GM18867 (cell line): Measurements from ENCODE around the gene CELA3A.
"Not testable (repeated sequence)": the region's sequence is repeated elsewhere in the genome, so short reads cannot be mapped to it uniquely, and the experiment has no call there.

ENCODE experiments used
- ATAC-seq: cut with Tn5 transposase; IDR thresholded peaks from one replicate; pipeline ENCODE4 v1.9.1; 2021; ENCODE audit warnings: mild to moderate bottlenecking, moderate library complexity; ENCODE audit not compliant: unreplicated experiment

Gene CELA3A

DNA sequence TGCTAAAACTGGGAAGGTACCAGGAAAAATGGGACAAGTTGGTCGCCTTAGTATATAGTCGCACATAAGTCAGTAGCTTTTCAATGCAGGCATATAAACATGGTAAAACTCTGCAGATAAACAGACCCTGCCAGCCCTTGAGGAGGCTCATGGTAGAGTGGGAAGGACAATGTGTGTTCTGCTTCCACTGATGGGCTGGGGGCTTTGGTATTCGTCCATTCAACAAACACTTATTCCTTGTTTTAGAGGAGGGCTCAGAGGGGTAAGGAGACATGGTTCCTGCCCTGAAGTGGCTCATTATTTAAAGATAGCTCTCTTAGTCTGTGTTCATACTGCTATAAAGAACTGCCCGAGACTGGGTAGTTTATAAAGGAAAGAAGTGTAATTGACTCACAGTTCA is 11.3 kb downstream of the CELA3A start:
- not testable (repeated sequence) for ATAC-seq

DNA sequence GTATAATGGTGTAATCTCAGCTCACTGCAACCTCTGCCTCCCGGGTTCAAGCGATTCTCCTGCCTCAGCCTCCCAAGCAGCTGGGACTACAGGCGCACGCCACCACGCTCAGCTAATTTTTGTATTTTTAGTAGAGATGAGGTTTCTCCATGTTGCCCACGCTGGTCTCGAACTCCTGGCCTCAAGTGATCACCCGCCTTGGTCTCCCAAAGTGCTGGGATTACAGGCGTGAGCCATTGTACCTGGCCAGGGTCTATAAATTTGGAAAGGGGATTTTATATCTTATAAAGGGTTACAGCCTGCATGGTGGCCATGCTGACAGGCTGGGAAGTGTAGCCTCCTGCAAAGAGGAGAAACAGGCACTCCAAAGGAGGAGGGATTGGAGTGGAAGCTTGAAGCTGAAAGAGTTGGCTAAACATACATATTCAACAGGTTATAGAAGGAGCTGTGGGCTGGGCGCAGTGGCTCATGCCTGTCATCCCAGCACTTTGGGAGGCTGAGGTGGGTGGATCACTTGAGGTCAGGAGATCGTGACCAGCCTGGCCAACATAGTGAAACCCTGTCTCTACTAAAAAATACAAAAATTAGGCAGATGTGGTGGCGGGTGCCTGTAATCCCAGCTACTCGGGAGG is 13.2 kb downstream of the CELA3A start:
- ATAC-seq, result not testable (repeated sequence)

DNA sequence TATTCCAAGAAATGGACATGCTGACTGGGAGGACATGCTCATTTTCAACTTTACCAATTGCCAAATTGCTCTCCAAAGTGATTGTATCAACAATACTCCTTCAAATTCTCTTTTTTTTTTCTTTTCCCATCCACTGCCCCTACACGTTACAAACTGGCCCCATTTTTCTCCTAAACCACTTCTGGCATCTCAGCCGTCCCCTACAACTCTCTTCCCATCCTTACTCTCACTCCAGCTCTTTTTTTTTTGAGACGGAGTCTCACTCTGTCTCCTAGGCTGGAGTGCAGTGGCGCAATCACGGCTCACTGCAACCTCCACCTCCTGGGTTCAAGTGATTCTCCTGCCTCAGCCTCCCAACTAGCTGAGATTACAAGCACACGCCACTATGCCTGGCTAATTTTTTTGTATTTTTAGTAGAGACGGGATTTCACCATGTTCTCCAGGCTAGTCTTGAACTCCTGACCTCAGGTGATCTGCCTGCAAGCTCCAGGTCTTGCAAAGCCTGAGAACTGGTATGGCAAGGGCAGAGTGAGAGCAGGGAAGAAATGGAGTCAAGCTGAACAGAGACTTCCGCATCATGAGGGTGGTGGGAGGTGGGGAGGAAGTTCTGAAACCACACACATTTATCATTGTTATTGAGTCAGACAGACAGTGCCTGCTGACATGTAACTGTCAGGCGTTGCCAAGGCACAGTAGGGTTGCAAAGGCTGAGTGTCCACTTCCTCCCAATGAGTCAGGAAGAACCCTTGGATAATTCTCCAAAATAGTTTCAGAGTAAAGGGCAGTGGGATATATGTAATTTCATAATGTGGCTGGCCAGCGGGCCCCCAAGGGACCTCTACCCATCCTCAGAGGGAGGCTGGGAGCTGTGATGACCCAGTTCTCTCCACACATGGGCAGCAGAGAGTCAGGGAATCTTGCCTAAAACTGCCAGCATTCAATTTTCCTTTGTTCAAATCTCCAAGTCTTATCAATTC is 17.4 kb downstream of the CELA3A start:
- ATAC-seq, result peak; percentile 76

DNA sequence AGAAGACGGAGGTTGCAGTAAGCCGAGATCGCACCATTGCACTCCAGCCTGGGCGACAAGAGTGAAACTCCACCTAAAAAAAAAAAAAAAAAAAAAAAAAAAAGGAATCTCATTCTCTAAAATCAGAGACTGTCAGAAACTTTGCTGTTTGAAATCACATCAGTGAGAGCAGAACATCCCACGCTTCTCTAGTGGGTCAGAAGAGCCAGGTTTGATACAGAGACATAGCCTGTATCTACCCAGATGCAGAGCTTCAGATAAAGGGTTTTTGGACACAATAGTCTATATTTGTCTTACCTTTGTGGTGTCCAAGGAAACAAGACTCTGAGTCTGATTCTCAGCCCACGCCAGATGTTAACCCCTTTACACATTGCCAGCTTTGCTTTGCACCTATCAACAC is 19.6 kb downstream of the CELA3A start:
- no peak for ATAC-seq

GRCh38 chr1:22024485-22025367 is 23.3 kb downstream of the CELA3A start:
- peak; percentile 37 for ATAC-seq

- ATAC-seq, result peak; percentile 70
Observed at GRCh38 chr1:22025368-22026155, 24.1 kb downstream of the CELA3A start.

DNA sequence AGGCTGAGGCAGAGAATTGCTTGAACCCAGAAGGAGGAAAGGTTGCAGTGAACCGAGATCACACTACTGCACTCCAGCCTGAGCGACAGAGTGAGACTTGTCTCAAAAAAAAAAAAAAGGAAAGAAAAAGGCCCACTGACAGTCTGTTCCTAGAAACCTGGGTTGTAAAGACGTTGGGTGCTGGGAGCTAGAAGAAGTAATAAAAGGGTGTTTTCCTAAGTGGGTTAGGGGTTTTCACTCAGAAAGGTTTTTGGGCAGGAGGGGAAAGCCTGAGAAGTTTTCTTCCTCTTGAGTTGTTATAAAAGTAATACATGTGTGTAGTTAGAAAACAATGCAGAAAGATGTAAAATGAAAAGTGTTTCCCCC is 25.4 kb downstream of the CELA3A start:
- ATAC-seq, result no peak

GRCh38 chr1:22030057-22030456 is 28.6 kb downstream of the CELA3A start:
- ATAC-seq, result no peak

DNA sequence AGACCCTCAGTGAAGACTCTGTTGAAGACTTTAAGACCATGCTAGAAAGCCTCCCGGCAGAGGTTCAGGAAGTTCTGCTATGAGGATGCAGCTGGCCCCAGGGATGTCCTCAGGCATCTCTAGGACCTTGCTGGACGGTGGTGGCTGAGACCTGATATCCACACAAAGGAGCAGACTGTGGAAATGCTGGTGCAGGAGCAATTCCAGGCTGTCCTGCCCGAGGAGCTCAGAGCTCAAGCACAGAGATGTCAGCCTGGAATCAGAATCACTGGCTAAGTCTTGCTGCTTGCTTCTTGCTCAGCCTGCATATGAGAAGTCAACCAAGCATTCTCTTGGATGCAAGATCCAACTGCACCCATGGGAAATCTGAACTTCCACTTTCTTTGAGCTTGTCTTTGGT is 29.0 kb downstream of the CELA3A start:
- ATAC-seq, result no peak

GRCh38 chr1:22031214-22031962 is 29.9 kb downstream of the CELA3A start:
- no peak for ATAC-seq

- not testable (repeated sequence) for ATAC-seq
Observed at GRCh38 chr1:22034834-22035233, 33.4 kb downstream of the CELA3A start.

DNA sequence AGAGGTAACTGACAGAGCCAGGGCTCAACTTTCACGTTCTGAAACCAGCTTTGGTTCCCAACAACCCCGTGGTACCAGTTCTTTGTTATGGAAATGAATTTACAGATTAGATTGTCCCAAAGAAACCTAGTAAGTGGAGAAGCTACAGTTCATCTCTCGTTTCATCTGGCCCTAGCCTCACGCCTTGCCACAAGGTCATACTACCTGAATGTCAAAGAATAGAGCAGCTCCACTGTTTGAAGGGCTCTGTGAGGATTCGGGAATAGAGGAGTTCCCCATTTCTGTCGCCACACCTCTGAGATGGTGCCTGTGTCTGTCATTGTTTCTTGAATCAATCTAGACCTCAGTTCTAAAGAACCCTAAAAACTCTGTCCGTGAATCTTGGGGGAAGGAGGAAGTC is 36.1 kb downstream of the CELA3A start:
- ATAC-seq, result no peak

GRCh38 chr1:22038036-22038435 is 36.6 kb downstream of the CELA3A start:
- ATAC-seq, result no peak

DNA sequence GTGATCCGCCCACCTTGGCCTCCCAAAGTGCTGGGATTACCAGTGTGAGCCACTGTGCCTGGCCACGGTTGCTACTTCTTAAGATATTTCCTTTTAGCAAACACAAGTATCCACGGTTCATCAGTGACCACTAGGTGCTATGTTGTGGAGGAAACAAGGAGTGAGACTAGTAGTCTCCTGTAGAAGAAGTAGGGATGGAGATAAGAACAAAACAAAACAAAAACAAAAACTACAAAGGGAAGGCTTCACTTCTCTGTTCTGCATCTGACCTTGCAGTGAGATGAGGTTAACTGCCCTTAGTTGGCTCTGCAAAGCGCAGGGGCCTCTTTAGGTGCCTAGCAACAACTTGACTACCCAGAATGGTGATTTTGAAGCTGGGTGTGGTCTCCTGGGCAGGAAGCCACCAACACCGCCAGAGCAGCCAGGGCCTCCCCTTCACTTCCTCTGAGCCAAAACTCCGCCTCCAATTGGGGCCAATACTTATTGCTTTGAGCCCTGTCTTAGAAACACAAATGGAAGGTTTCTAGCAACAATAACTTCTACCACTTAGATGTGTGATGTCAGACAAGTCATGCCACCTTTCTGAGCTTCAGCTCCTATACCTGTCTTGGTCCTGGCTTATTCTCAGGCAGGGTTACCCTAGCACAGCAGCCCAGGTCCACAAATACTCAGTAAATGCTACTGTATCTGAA is 38.3 kb downstream of the CELA3A start:
- peak; percentile 94 for ATAC-seq

GRCh38 chr1:22040286-22040623 is 38.8 kb downstream of the CELA3A start:
- no peak for ATAC-seq

- ATAC-seq, result no peak
Observed at GRCh38 chr1:22041505-22041904, 40.0 kb downstream of the CELA3A start.

DNA sequence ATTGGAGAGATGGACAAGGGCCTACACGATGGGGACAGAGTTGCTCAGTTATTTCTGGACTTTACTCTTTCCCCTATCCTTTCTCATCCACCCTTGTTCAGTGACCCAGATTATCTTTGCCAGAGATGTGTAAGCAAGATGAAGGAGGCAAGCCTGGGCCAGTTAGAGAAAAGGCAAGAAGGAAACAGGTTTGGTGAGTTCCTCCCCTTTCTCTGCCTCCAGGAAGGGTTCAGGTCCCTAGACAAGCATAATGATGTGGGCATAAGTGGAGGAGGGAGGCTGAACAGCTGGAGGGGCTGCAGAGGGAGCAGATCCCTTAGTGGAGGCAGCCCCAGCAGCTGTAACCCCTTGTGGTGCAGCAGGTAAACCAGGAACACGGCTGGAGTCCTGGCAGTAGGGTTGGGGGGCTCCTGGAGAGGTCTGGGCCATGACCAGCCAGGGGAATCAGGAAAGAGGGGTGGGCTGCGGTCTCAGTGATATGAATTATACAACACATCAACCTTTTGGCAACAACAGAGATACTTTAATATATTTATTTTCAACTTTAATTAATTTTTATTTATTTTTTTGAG is 41.8 kb downstream of the CELA3A start:
- ATAC-seq, result no peak

- ATAC-seq, result no peak
Observed at GRCh38 chr1:22044690-22045420, 43.4 kb downstream of the CELA3A start.
